HEK293 (cell line): ENCODE measurements around the gene SLC39A13.
A peak's percentile ranks its signal among the peaks of the same experiment; 100 is the strongest.

Experiments
- ELK4 ChIP-seq: IDR thresholded peaks from 2 replicates; pipeline ENCODE4 v1.6.1; 2011; ENCODE audit warnings: mild to moderate bottlenecking, low read depth, low read length, borderline replicate concordance
- GLIS2 ChIP-seq: fragments of 450-650 bp; formaldehyde crosslinking; IDR thresholded peaks from 2 replicates; pipeline ENCODE4 v1.5.1; 2016; ENCODE audit warnings: missing biosample characterization, missing genetic modification characterization
- KLF16 ChIP-seq: fragments of 450-650 bp; formaldehyde crosslinking; IDR thresholded peaks from 2 replicates; pipeline ENCODE4 v1.5.1; 2017; ENCODE audit warnings: missing biosample characterization, missing genetic modification characterization
- ZBTB48 ChIP-seq: fragments of 450-650 bp; formaldehyde crosslinking; IDR thresholded peaks from 2 replicates; pipeline ENCODE4 v1.5.1; 2016; ENCODE audit warnings: missing biosample characterization, missing genetic modification characterization
- ZEB2 ChIP-seq: fragments of 450-650 bp; formaldehyde crosslinking; IDR thresholded peaks from 2 replicates; pipeline ENCODE4 v1.5.1; 2016; ENCODE audit warnings: missing biosample characterization, missing genetic modification characterization
- ZFP3 ChIP-seq: fragments of 450-650 bp; formaldehyde crosslinking; IDR thresholded peaks from 2 replicates; pipeline ENCODE4 v1.5.1; 2016; ENCODE audit warnings: low read depth, missing biosample characterization, missing genetic modification characterization
- ZNF114 ChIP-seq: fragments of 450-650 bp; formaldehyde crosslinking; IDR thresholded peaks from 2 replicates; pipeline ENCODE4 v1.5.0; 2017; ENCODE audit warnings: missing biosample characterization, missing genetic modification characterization
- ZNF132 ChIP-seq: fragments of 450-650 bp; formaldehyde crosslinking; IDR thresholded peaks from 2 replicates; pipeline ENCODE4 v1.5.1; 2017; ENCODE audit warnings: missing biosample characterization, missing genetic modification characterization, borderline replicate concordance
- ZNF175 ChIP-seq: fragments of 450-650 bp; formaldehyde crosslinking; IDR thresholded peaks from 2 replicates; pipeline ENCODE4 v1.5.1; 2016; ENCODE audit warnings: missing biosample characterization, missing genetic modification characterization
- ZNF184 ChIP-seq: fragments of 450-650 bp; IDR thresholded peaks from 2 replicates; pipeline ENCODE4 v1.5.1; 2018; ENCODE audit warnings: missing biosample characterization, mild to moderate bottlenecking, missing genetic modification characterization
- ZNF19 ChIP-seq: fragments of 450-650 bp; formaldehyde crosslinking; IDR thresholded peaks from 2 replicates; pipeline ENCODE4; 2016; ENCODE audit warnings: missing biosample characterization, missing genetic modification characterization, low read depth
- ZNF214 ChIP-seq: fragments of 450-650 bp; formaldehyde crosslinking; IDR thresholded peaks from 2 replicates; pipeline ENCODE4 v1.5.1; 2017; ENCODE audit warnings: missing biosample characterization, mild to moderate bottlenecking, missing genetic modification characterization, borderline replicate concordance
- ZNF239 ChIP-seq: fragments of 450-650 bp; formaldehyde crosslinking; IDR thresholded peaks from 2 replicates; pipeline ENCODE4 v1.5.1; 2016; ENCODE audit warnings: missing biosample characterization, missing genetic modification characterization
- ZNF248 ChIP-seq: fragments of 450-650 bp; formaldehyde crosslinking; IDR thresholded peaks from 2 replicates; pipeline ENCODE4 v1.5.1; 2017; ENCODE audit warnings: missing biosample characterization, missing genetic modification characterization
- ZNF280C ChIP-seq: fragments of 450-650 bp; formaldehyde crosslinking; IDR thresholded peaks from 2 replicates; pipeline ENCODE4 v1.5.1; 2016; ENCODE audit warnings: missing biosample characterization, missing genetic modification characterization
- ZNF416 ChIP-seq: fragments of 450-650 bp; formaldehyde crosslinking; IDR thresholded peaks from 2 replicates; pipeline ENCODE4 v1.5.1; 2016; ENCODE audit warnings: missing biosample characterization, missing genetic modification characterization
- ZNF423 ChIP-seq: fragments of 450-650 bp; formaldehyde crosslinking; IDR thresholded peaks from 2 replicates; pipeline ENCODE4 v1.5.1; 2016; ENCODE audit warnings: missing biosample characterization, missing genetic modification characterization
- ZNF449 ChIP-seq: fragments of 450-650 bp; formaldehyde crosslinking; IDR thresholded peaks from 2 replicates; pipeline ENCODE4 v1.5.1; 2017; ENCODE audit warnings: missing biosample characterization, mild to moderate bottlenecking, missing genetic modification characterization, moderate library complexity
- ZNF600 ChIP-seq: fragments of 450-650 bp; formaldehyde crosslinking; IDR thresholded peaks from 2 replicates; pipeline ENCODE4 v1.5.1; 2016; ENCODE audit warnings: missing biosample characterization, missing genetic modification characterization
- ZNF629 ChIP-seq: fragments of 450-650 bp; formaldehyde crosslinking; IDR thresholded peaks from 2 replicates; pipeline ENCODE4 v1.5.1; 2017; ENCODE audit warnings: missing biosample characterization, missing genetic modification characterization
- ZNF664 ChIP-seq: fragments of 450-650 bp; formaldehyde crosslinking; IDR thresholded peaks from 2 replicates; pipeline ENCODE4 v1.5.1; 2016; ENCODE audit warnings: missing biosample characterization, missing genetic modification characterization
- ZNF768 ChIP-seq: fragments of 450-650 bp; formaldehyde crosslinking; IDR thresholded peaks from 2 replicates; pipeline ENCODE4 v1.5.1; 2018; ENCODE audit warnings: missing biosample characterization, mild to moderate bottlenecking, missing genetic modification characterization
- ZNF791 ChIP-seq: fragments of 450-650 bp; formaldehyde crosslinking; IDR thresholded peaks from 2 replicates; pipeline ENCODE4 v1.5.1; 2016; ENCODE audit warnings: missing biosample characterization, missing genetic modification characterization
- ZXDB ChIP-seq: fragments of 450-650 bp; formaldehyde crosslinking; IDR thresholded peaks from 2 replicates; pipeline ENCODE4 v1.5.1; 2016; ENCODE audit warnings: missing biosample characterization, missing genetic modification characterization
- TF ChIP-seq, protein P1 (sequence below): fragments of 450-650 bp; formaldehyde crosslinking; conservative IDR thresholded peaks from 2 replicates; pipeline ENCODE4 v1.5.1; 2016; ENCODE audit warnings: low read depth, missing biosample characterization, missing genetic modification characterization
- TF ChIP-seq, protein P2 (sequence below): fragments of 450-650 bp; formaldehyde crosslinking; IDR thresholded peaks from 2 replicates; pipeline ENCODE4 v1.5.1; 2016; ENCODE audit warnings: missing biosample characterization, missing genetic modification characterization
- TF ChIP-seq, protein P3 (sequence below): fragments of 450-650 bp; formaldehyde crosslinking; IDR thresholded peaks from 2 replicates; pipeline ENCODE4 v1.5.1; 2017; ENCODE audit warnings: missing biosample characterization, missing genetic modification characterization

Gene SLC39A13

GRCh38 chr11:47426062-47426956, 17.9 kb downstream of the SLC39A13 start, which contains the start of gene PSMC3 (continued):
- TF ChIP-seq ZNF248 (tag by site-specific recombination), result no peak
- no peak for TF ChIP-seq ZNF664 (tag by site-specific recombination)
- no peak for TF ChIP-seq ZNF423
- TF ChIP-seq, protein P1, sequence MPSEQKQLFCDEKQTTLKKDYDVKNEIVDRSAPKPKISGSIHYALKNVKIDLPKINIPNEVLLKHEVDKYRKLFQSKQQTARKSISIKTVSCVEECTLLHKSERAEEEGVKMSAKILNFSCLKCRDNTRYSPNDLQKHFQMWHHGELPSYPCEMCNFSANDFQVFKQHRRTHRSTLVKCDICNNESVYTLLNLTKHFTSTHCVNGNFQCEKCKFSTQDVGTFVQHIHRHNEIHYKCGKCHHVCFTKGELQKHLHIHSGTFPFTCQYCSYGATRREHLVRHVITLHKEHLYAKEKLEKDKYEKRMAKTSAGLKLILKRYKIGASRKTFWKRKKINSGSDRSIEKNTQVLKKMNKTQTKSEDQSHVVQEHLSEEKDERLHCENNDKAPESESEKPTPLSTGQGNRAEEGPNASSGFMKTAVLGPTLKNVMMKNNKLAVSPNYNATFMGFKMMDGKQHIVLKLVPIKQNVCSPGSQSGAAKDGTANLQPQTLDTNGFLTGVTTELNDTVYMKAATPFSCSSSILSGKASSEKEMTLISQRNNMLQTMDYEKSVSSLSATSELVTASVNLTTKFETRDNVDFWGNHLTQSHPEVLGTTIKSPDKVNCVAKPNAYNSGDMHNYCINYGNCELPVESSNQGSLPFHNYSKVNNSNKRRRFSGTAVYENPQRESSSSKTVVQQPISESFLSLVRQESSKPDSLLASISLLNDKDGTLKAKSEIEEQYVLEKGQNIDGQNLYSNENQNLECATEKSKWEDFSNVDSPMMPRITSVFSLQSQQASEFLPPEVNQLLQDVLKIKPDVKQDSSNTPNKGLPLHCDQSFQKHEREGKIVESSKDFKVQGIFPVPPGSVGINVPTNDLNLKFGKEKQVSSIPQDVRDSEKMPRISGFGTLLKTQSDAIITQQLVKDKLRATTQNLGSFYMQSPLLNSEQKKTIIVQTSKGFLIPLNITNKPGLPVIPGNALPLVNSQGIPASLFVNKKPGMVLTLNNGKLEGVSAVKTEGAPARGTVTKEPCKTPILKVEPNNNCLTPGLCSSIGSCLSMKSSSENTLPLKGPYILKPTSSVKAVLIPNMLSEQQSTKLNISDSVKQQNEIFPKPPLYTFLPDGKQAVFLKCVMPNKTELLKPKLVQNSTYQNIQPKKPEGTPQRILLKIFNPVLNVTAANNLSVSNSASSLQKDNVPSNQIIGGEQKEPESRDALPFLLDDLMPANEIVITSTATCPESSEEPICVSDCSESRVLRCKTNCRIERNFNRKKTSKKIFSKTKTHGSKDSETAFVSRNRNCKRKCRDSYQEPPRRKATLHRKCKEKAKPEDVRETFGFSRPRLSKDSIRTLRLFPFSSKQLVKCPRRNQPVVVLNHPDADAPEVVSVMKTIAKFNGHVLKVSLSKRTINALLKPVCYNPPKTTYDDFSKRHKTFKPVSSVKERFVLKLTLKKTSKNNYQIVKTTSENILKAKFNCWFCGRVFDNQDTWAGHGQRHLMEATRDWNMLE (tag by site-specific recombination), result peak; percentile 26; the same call in 1 of the 2 replicates
- no peak for TF ChIP-seq ZNF449 (tag by site-specific recombination)
- TF ChIP-seq, protein P2, sequence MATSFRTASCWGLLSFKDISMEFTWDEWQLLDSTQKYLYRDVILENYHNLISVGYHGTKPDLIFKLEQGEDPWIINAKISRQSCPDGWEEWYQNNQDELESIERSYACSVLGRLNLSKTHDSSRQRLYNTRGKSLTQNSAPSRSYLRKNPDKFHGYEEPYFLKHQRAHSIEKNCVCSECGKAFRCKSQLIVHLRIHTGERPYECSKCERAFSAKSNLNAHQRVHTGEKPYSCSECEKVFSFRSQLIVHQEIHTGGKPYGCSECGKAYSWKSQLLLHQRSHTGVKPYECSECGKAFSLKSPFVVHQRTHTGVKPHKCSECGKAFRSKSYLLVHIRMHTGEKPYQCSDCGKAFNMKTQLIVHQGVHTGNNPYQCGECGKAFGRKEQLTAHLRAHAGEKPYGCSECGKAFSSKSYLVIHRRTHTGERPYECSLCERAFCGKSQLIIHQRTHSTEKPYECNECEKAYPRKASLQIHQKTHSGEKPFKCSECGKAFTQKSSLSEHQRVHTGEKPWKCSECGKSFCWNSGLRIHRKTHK (tag by site-specific recombination), result no peak
- no peak for TF ChIP-seq ZBTB48 (tag by site-specific recombination)
- peak; percentile 75 for TF ChIP-seq ZEB2
- TF ChIP-seq ZNF132, result no peak
- TF ChIP-seq ZNF280C (tag by site-specific recombination), result no peak
- TF ChIP-seq ZNF239 (tag by site-specific recombination), result no peak
- no peak for TF ChIP-seq ZNF19 (tag by site-specific recombination)
- no peak for TF ChIP-seq GLIS2
- no peak for TF ChIP-seq ZNF214
- no peak for TF ChIP-seq ZFP3 (tag by site-specific recombination)
- TF ChIP-seq, protein P3, sequence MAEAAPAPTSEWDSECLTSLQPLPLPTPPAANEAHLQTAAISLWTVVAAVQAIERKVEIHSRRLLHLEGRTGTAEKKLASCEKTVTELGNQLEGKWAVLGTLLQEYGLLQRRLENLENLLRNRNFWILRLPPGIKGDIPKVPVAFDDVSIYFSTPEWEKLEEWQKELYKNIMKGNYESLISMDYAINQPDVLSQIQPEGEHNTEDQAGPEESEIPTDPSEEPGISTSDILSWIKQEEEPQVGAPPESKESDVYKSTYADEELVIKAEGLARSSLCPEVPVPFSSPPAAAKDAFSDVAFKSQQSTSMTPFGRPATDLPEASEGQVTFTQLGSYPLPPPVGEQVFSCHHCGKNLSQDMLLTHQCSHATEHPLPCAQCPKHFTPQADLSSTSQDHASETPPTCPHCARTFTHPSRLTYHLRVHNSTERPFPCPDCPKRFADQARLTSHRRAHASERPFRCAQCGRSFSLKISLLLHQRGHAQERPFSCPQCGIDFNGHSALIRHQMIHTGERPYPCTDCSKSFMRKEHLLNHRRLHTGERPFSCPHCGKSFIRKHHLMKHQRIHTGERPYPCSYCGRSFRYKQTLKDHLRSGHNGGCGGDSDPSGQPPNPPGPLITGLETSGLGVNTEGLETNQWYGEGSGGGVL (tag by site-specific recombination), result no peak
- no peak for TF ChIP-seq ZNF175 (tag by site-specific recombination)
- no peak for TF ChIP-seq ZNF416 (tag by site-specific recombination)
- no peak for TF ChIP-seq ZNF114 (tag by site-specific recombination)
- peak; percentile 29; the same call in 1 of the 2 replicates for TF ChIP-seq ZNF184 (tag by site-specific recombination)
- no peak for TF ChIP-seq ZNF768 (tag by site-specific recombination)
- peak; percentile 88 for TF ChIP-seq KLF16 (tag by site-specific recombination)
- TF ChIP-seq ZNF629 (tag by site-specific recombination), result peak; percentile 64; the same call in 1 of the 2 replicates
- TF ChIP-seq ELK4, result no peak
- TF ChIP-seq ZXDB, result peak; percentile 96
- TF ChIP-seq ZNF600 (tag by site-specific recombination), result no peak
- TF ChIP-seq ZNF791 (tag by site-specific recombination), result no peak
